H1 (cell line): Measurements from ENCODE around the gene TWNK. TPM values are rescaled to one million over a fixed set of nuclear protein-coding genes. Genes with fewer than 3 reads are reported as not detected.

Source experiments
- CTCF ChIA-PET: fragments of 300-600 bp; sonication (Branson Sonifier 250); formaldehyde crosslinking; loops from one replicate; lab custom pipeline; 2021; ENCODE audit not compliant: partially characterized antibody; lab: Charles Lee
- POLR2A ChIA-PET: fragments of 300-600 bp; sonication (Branson Sonifier 250); formaldehyde crosslinking; loops from one replicate; lab custom pipeline; 2021; ENCODE audit warnings: inconsistent platforms; ENCODE audit not compliant: partially characterized antibody; lab: Charles Lee
- DNase-seq, 2 experiments: peaks; one replicate each; pipeline versions ENCODE4 v3.0.0 to v3.0.0-alpha.2; 2010 to 2022; ENCODE audit warnings: low spot score in 2 of 2, low read depth in 1 of 2, mixed read lengths in 1 of 2
- FAIRE-seq: peaks from 2 replicates; lab custom pipeline; 2011; peaks lifted over from hg19 to GRCh38; lab: Jason Lieb, UNC
- H2AFZ ChIP-seq: 2 replicates; pipeline ENCODE4 v1.8.1; 2012; ENCODE audit warnings: low read length, inconsistent platforms
- H2AK5ac ChIP-seq: 2 replicates; pipeline ENCODE4 v1.6.1; 2013; ENCODE audit warnings: low read depth, low read length
- H2BK120ac ChIP-seq: replicated peaks from 2 replicates; pipeline ENCODE3; 2013; ENCODE audit warnings: low read depth, low read length, inconsistent platforms
- H2BK12ac ChIP-seq: 2 replicates; pipeline ENCODE4 v1.6.1; 2013; ENCODE audit warnings: low read depth, low read length
- H2BK15ac ChIP-seq: 2 replicates; pipeline ENCODE4 v1.6.1; 2013; ENCODE audit warnings: low read length
- H2BK20ac ChIP-seq: 2 replicates; pipeline ENCODE4 v1.6.1; 2013; ENCODE audit warnings: low read length
- H2BK5ac ChIP-seq: 2 replicates; pipeline ENCODE4 v1.6.1; 2013; ENCODE audit warnings: low read depth, low read length
- H3K14ac ChIP-seq: 2 replicates; pipeline ENCODE4 v1.6.1; 2013; ENCODE audit warnings: inconsistent platforms; ENCODE audit not compliant: insufficient read length
- H3K18ac ChIP-seq: 2 replicates; pipeline ENCODE4 v1.6.1; 2013; ENCODE audit warnings: low read length; ENCODE audit errors: extremely low read depth
- H3K23ac ChIP-seq: 2 replicates; pipeline ENCODE4 v1.6.1; 2013; ENCODE audit warnings: inconsistent platforms; ENCODE audit not compliant: insufficient read length
- H3K23me2 ChIP-seq: 2 replicates; pipeline ENCODE4 v1.6.1; 2013; ENCODE audit warnings: low read depth, low read length
- H3K27ac ChIP-seq: 2 replicates; pipeline ENCODE4 v1.6.1; 2011; ENCODE audit warnings: low read depth, low read length, inconsistent platforms
- H3K27me3 ChIP-seq, 4 experiments: replicated peaks in 1 of 4; 1 replicate in 1 of 4; 2 replicates in 3 of 4; pipeline versions ENCODE4 v1.6.1 to v1.8.1; 2011 to 2013; ENCODE audit warnings: low read length in 3 of 4, mild to moderate bottlenecking in 3 of 4, inconsistent platforms in 2 of 4, mixed read lengths in 2 of 4, moderate library complexity in 1 of 4; ENCODE audit not compliant: control insufficient read depth in 3 of 4, insufficient read depth in 3 of 4; ENCODE audit errors: extremely low read depth in 1 of 4
- H3K36me3 ChIP-seq, 4 experiments: 2 replicates each; pipeline versions ENCODE4 v1.6.1 to v1.8.1; 2011 to 2013; ENCODE audit warnings: mild to moderate bottlenecking in 4 of 4, low read length in 3 of 4, moderate library complexity in 2 of 4, control low read depth in 1 of 4, inconsistent platforms in 1 of 4; ENCODE audit not compliant: insufficient read depth in 4 of 4, control insufficient read depth in 2 of 4
- H3K4ac ChIP-seq: replicated peaks from 2 replicates; pipeline ENCODE3; 2013; ENCODE audit warnings: low read length, low read depth, mixed read lengths, inconsistent platforms; ENCODE audit not compliant: insufficient read length
- H3K4me1 ChIP-seq, 4 experiments: replicated peaks in 1 of 4; 1 replicate in 1 of 4; 2 replicates in 3 of 4; pipeline versions ENCODE4 v1.6.1 to v1.8.1; 2011 to 2013; ENCODE audit warnings: low read length in 3 of 4, inconsistent platforms in 2 of 4, mixed read lengths in 1 of 4; ENCODE audit not compliant: insufficient read depth in 4 of 4, control insufficient read depth in 3 of 4
- H3K4me2 ChIP-seq, 2 experiments: 2 replicates each; pipeline versions ENCODE4 v1.6.1 to v1.8.1; 2011 to 2013; ENCODE audit warnings: low read depth in 2 of 2, low read length in 2 of 2, control low read depth in 1 of 2, inconsistent platforms in 1 of 2, mild to moderate bottlenecking in 1 of 2; ENCODE audit not compliant: insufficient read depth in 1 of 2
- H3K4me3 ChIP-seq, 4 experiments: fragments of 200-600, 300-600 bp in 1 of 4; sonication (generic), shearing (Covaris generic), sonication (Bioruptor Twin) in 1 of 4; 2 replicates each; pipeline versions ENCODE4 v1.5.1 to v1.8.1; 2011 to 2016; ENCODE audit warnings: low read length in 4 of 4, low read depth in 3 of 4, control low read depth in 2 of 4, inconsistent platforms in 2 of 4, mild to moderate bottlenecking in 2 of 4, mixed read lengths in 1 of 4, moderate library complexity in 1 of 4; ENCODE audit not compliant: insufficient read depth in 2 of 4; ENCODE audit errors: extremely low read depth in 1 of 4
- H3K56ac ChIP-seq: replicated peaks from 2 replicates; pipeline ENCODE3; 2013; ENCODE audit warnings: low read depth, mild to moderate bottlenecking, mixed read lengths, low read length, inconsistent platforms; ENCODE audit not compliant: insufficient read length
- H3K79me1 ChIP-seq: 2 replicates; pipeline ENCODE4 v1.6.1; 2013; ENCODE audit warnings: low read depth, low read length, control low read depth
- H3K79me2 ChIP-seq, 2 experiments: 2 replicates each; pipeline versions ENCODE4 v1.6.1 to v1.8.1; 2012 to 2013; ENCODE audit warnings: low read length in 2 of 2, mild to moderate bottlenecking in 2 of 2, inconsistent platforms in 1 of 2; ENCODE audit not compliant: insufficient read depth in 2 of 2, control insufficient read depth in 1 of 2
- H3K9ac ChIP-seq, 4 experiments: replicated peaks in 1 of 4; 1 replicate in 1 of 4; 2 replicates in 3 of 4; pipeline versions ENCODE4 v1.6.1 to v1.8.1; 2011 to 2013; ENCODE audit warnings: low read depth in 3 of 4, low read length in 3 of 4, control low read depth in 2 of 4, mild to moderate bottlenecking in 2 of 4, moderate library complexity in 2 of 4, inconsistent platforms in 1 of 4; ENCODE audit errors: extremely low read depth in 1 of 4
- H3K9me3 ChIP-seq, 2 experiments: 2 replicates each; pipeline versions ENCODE4 v1.6.1 to v1.8.1; 2012 to 2013; ENCODE audit warnings: mild to moderate bottlenecking in 2 of 2, moderate library complexity in 2 of 2, control low read depth in 1 of 2, inconsistent platforms in 1 of 2, low read depth in 1 of 2, low read length in 1 of 2, mixed read lengths in 1 of 2; ENCODE audit not compliant: insufficient read depth in 2 of 2
- H4K20me1 ChIP-seq, 2 experiments: replicated peaks in 1 of 2; 2 replicates each; pipeline versions ENCODE3 to v1.8.1; 2011 to 2013; ENCODE audit warnings: inconsistent platforms in 2 of 2, low read length in 2 of 2, mild to moderate bottlenecking in 1 of 2; ENCODE audit not compliant: insufficient read depth in 2 of 2, control insufficient read depth in 1 of 2
- H4K5ac ChIP-seq: 2 replicates; pipeline ENCODE4 v1.6.1; 2013; ENCODE audit warnings: low read length, low read depth, mixed read lengths, inconsistent platforms; ENCODE audit not compliant: insufficient read length
- H4K8ac ChIP-seq: 2 replicates; pipeline ENCODE4 v1.8.0; 2013; ENCODE audit warnings: mild to moderate bottlenecking, moderate library complexity, low read length, inconsistent platforms; ENCODE audit not compliant: insufficient read depth; ENCODE audit errors: extremely low read depth
- H4K91ac ChIP-seq: replicated peaks from 2 replicates; pipeline ENCODE3; 2013; ENCODE audit warnings: low read length, mixed read lengths, inconsistent platforms; ENCODE audit not compliant: insufficient read length
- JUN ChIP-seq: IDR thresholded peaks from 2 replicates; pipeline ENCODE4 v1.6.1; 2011; ENCODE audit warnings: low read depth, mild to moderate bottlenecking, improper control_type of control experiment, low read length
- TBP ChIP-seq: IDR thresholded peaks from 2 replicates; pipeline ENCODE4 v1.6.1; 2011; ENCODE audit warnings: low read depth, low read length, improper control_type of control experiment
- WGBS, 2 experiments: shearing (Covaris generic) in 1 of 2; methylation state at CpG; one replicate each; pipeline versions ENCODE4 v1.1.6 to v1.1.7; 2013 to 2015; ENCODE audit warnings: low lambda C conversion rate in 2 of 2, mixed read lengths in 2 of 2, inconsistent platforms in 1 of 2, low coverage in 1 of 2, missing lambda C conversion rate in 1 of 2; ENCODE audit not compliant: insufficient replicate concordance in 2 of 2, insufficient coverage in 1 of 2, insufficient read length in 1 of 2; ENCODE audit errors: extremely low coverage in 1 of 2, missing lambda C conversion rate in 1 of 2; 5-methylcytosine and 5-hydroxymethylcytosine counted together
- polyA plus RNA-seq, 7 experiments: library from polyadenylated mRNA; depleted of rRNA in 3 of 7; stranded (reverse) in 5 of 7; unstranded in 2 of 7; fragments of >200 nt in 5 of 7; fragments of 200-250 nt in 2 of 7; gene quantifications; 1 replicate in 5 of 7; 2 replicates in 1 of 7; 4 replicates in 1 of 7; pipeline versions ENCODE4 v1.2.1 to v1.2.3, GENCODE V29; 2011 to 2013; ENCODE audit warnings: missing spikeins in 2 of 7, mixed read lengths in 2 of 7
- total RNA-seq: library from RNA; stranded (reverse); fragmentation: NEBNext Ultra II Directional; extraction: Animal tissue kit (Norgen Biotek cat#: 25700); gene quantifications from 2 replicates; pipeline ENCODE4 v1.2.1, GENCODE V29; 2021

The TWNK gene
- total and polyA plus RNA-seq, 2 of the 8 experiments (the other 6 are each of a cell fraction or from before 2014, with no cell fraction given), result 15.4 to 32.5 TPM

- no peak overlapping the region for H2BK15ac ChIP-seq
- H4K5ac ChIP-seq, result no peak overlapping the region
- H2AFZ ChIP-seq, result no peak overlapping the region
- no peak overlapping the region for H2BK5ac ChIP-seq
- H2AK5ac ChIP-seq, result no peak overlapping the region
- POLR2A ChIA-PET, result interaction anchor here (0.8 to 12.6 kb wide), 5 partner anchors 7 to 17 kb away, joined by 3 to 143 read pairs (median 7); no protein-coding TSS in a partner anchor
- H3K9me3 ChIP-seq, result no peaks in the 10 kb centered on the region
- TF ChIP-seq JUN (no peak), TBP (no peak)
- TF ChIP-seq, all 59 proteins: peak for 0
- Histone ChIP-seq H3K36me3 (peaks cover 11 to 46% (median 31%) of the 10 kb centered on the region in 4 experiments; a peak in 7 of 8 replicates), H2BK120ac (no peak overlapping the region), H3K18ac (no peak overlapping the region), H3K9ac (no peak overlapping the region), H4K8ac (no peak overlapping the region; the same call in 1 of the 2 replicates), H3K4me3 (no peak overlapping the region), H2BK20ac (no peak overlapping the region), H4K91ac (no peak overlapping the region), H3K56ac (no peak overlapping the region), H4K20me1 (peaks cover 2 to 19% of the 10 kb centered on the region in 2 experiments), H3K4ac (no peak overlapping the region), H3K4me1 (peaks cover 4 to 18% (median 9%) of the 10 kb centered on the region in 4 experiments), H3K23me2 (peaks cover 15% of the 10 kb centered on the region), H3K79me1 (peaks cover 6% of the 10 kb centered on the region; the same call in 1 of the 2 replicates), H3K23ac (no peak overlapping the region), H3K4me2 (no peak overlapping the region), H3K79me2 (peaks cover 0 to 33% of the 10 kb centered on the region in 2 experiments; a peak in 2 of 4 replicates), H2BK12ac (no peak overlapping the region), H3K14ac (no peak overlapping the region), H3K27me3 (no peaks in the 10 kb centered on the region), H3K27ac (no peak overlapping the region)
- CTCF ChIA-PET, result interaction anchor here (0.8 to 26.8 kb wide), 9 partner anchors 5 to 140 kb away, joined by 3 to 464 read pairs (median 4); partner anchors contain the start of genes LZTS2, MRPL43 and TWNK
- no peak for FAIRE-seq
- 94% methylated on average over 11 of the region's 11 CpGs; no CpG with 5 or more reads in 1 of the 2 experiments for WGBS, 2 experiments
- DNase-seq, result no peak
Observed at GRCh38 chr10:101002456-101002855, 15.1 kb downstream of the TWNK start.
